ENCODE results near the gene RAB15. TPM values are rescaled to one million over a fixed set of nuclear protein-coding genes. Genes with fewer than 3 reads are reported as not detected.

Gene RAB15
- total RNA-seq, 1 donor from 2014 or later, result 25.0 TPM

DNA sequence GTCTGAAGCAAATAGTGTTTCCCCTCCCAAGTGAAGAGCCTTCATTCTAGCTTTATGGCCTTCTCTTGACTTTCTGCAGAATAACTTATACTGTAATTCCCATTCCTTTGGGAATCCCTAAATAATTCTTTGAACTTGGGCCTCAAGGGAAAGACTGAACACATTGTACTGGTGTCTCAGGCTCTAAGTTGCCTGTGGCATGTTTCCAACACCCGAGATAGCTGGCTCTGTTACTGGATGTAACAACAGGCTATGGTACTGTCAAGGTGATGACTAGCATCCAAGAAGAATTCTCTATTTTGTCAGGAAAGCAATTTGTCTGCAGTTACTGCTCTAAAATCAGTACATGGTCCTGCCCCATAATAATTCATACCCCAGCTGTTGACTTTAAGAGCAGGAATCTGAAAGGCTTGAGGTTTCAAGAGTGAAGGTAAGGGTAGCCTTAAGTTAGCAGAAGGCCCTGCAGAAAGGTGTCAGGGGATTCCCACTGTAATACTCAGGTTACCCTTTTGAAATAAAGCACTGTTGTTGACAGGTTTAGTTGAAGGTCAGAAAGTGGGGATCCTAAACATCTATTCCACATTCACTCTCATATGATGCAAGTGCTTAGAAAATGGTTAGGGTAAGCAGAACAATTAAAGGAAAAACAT lies 34.8 kb downstream of the RAB15 start:
- no peak for DNase-seq (ENCODE audit: low spot score in 2 of 2, unreplicated experiment in 2 of 2)
- peak overlapping the region; percentile 77 for H3K27ac Mint-ChIP-seq
- no peaks in the 10 kb centered on the region for H3K9me3 Mint-ChIP-seq
- TF ChIP-seq, protein P1, sequence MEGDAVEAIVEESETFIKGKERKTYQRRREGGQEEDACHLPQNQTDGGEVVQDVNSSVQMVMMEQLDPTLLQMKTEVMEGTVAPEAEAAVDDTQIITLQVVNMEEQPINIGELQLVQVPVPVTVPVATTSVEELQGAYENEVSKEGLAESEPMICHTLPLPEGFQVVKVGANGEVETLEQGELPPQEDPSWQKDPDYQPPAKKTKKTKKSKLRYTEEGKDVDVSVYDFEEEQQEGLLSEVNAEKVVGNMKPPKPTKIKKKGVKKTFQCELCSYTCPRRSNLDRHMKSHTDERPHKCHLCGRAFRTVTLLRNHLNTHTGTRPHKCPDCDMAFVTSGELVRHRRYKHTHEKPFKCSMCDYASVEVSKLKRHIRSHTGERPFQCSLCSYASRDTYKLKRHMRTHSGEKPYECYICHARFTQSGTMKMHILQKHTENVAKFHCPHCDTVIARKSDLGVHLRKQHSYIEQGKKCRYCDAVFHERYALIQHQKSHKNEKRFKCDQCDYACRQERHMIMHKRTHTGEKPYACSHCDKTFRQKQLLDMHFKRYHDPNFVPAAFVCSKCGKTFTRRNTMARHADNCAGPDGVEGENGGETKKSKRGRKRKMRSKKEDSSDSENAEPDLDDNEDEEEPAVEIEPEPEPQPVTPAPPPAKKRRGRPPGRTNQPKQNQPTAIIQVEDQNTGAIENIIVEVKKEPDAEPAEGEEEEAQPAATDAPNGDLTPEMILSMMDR (IDR thresholded peaks at IDR 0.05; ENCODE audit: unreplicated experiment), result no peak
- H3K4me3 Mint-ChIP-seq, result no peak overlapping the region
- H3K4me1 Mint-ChIP-seq, result peaks cover 32% of the 10 kb centered on the region
- no peaks in the 10 kb centered on the region for H3K27me3 Mint-ChIP-seq (ENCODE audit: low read depth)
- H3K36me3 Mint-ChIP-seq, result peaks cover 27% of the 10 kb centered on the region

DNA sequence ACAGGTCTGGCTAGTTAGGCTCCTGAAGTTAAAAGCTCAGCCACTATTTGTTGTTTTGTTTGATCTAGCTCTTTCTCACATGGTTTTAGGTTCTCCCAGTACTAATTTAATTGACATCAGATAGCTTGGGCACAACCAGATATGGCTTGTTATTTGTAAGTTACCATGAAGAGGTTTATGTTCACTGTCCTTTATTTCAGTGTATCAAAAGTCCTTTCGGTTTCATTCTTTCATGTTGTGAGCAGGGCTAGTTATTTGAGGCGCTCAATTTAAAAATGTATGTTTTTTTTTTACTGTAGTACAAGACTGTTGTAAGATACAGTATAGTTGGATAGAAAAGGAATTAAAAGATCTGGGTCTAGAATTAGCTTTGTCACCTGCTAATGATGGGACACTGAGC lies 36.6 kb downstream of the RAB15 start:
- Mint-ChIP-seq H3K36me3 (peaks cover 27% of the 10 kb centered on the region), H3K9me3 (no peaks in the 10 kb centered on the region), H3K27me3 (ENCODE audit: low read depth) (no peaks in the 10 kb centered on the region), H3K4me3 (no peak overlapping the region), H3K4me1 (peaks cover 29% of the 10 kb centered on the region), H3K27ac (no peak overlapping the region)
- TF ChIP-seq, protein P1 (IDR thresholded peaks at IDR 0.05; ENCODE audit: unreplicated experiment), result no peak
- DNase-seq (ENCODE audit: low spot score in 2 of 2, unreplicated experiment in 2 of 2), result no peak

DNA sequence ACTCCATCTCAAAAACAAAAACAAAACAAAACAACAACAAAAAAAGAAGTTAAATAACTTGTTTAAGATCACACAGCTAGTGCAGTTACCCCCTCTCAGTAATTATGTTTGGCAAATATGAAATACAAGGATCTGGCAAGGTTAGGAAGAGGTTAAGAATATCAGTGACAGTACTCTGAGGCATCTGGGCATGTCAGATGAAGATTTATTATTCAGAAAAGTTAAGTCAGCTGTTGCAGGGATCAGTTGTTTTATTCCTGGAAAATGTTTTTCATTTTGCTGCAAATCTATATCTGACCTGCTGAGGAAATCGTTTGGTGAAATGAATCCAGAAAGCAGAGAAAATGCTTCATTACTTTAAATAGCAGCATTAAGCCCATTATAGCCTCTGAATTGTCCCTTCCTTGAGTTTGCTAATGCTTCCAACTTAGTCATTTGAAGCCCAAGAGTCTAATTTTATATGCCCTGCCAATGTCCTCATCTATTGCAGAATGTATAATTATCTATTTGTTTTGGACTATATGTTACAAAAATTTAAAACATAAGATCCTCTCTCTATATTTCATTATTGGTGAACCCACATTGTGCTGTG lies 37.7 kb downstream of the RAB15 start:
- Mint-ChIP-seq H3K27ac (no peak overlapping the region), H3K4me1 (peaks cover 30% of the 10 kb centered on the region), H3K27me3 (ENCODE audit: low read depth) (no peaks in the 10 kb centered on the region), H3K9me3 (no peaks in the 10 kb centered on the region), H3K36me3 (peaks cover 23% of the 10 kb centered on the region), H3K4me3 (no peak overlapping the region)
- DNase-seq (ENCODE audit: low spot score in 2 of 2, unreplicated experiment in 2 of 2), result no peak
- TF ChIP-seq, protein P1 (IDR thresholded peaks at IDR 0.05; ENCODE audit: unreplicated experiment), result no peak

DNA sequence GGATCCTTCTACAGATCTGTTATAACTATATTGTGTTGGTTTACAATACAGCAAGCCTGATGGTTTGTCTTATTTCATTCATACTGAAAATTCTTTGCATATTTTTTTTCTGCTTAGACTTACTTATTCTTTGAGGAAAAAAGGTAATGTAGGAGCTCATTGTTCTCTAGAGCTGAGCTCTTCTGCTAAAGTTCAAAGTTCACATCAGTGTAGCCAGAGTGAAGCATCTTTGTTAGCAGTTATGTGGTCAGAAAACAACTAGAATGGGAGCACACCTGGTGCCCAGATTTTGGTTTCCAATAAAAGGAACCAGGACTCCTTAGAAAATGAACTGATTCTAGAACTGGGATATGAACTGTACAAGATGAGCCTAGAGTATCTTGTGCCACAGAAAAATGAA lies 39.9 kb downstream of the RAB15 start:
- TF ChIP-seq, protein P1 (IDR thresholded peaks at IDR 0.05; ENCODE audit: unreplicated experiment), result no peak
- no peak overlapping the region for H3K4me3 Mint-ChIP-seq
- H3K4me1 Mint-ChIP-seq, result peaks cover 20% of the 10 kb centered on the region
- DNase-seq (ENCODE audit: low spot score in 2 of 2, unreplicated experiment in 2 of 2), result no peak
- peaks cover 18% of the 10 kb centered on the region for H3K36me3 Mint-ChIP-seq
- no peaks in the 10 kb centered on the region for H3K9me3 Mint-ChIP-seq
- H3K27ac Mint-ChIP-seq, result no peak overlapping the region
- H3K27me3 Mint-ChIP-seq (ENCODE audit: low read depth), result no peaks in the 10 kb centered on the region

DNA sequence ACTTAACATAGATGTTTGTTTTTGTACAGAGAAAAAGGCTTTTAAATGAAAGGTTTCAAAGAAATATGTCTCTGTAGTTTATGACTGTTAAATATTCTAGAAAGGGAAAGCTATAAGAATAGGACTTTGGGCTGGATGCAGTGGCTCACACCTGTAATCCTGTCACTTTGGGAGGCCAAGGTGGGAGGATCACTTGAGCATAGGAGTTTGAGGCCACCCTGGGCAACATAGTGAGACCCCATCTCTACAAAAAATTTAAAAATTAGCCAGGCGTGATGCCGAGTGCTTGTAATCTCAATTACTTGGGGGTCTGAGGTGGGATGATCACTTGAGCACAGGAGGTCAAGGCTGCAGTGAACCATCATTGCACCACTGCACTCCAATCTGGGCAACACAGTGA lies 41.0 kb downstream of the RAB15 start:
- TF ChIP-seq, protein P1 (IDR thresholded peaks at IDR 0.05; ENCODE audit: unreplicated experiment), result no peak
- Mint-ChIP-seq H3K4me3 (no peak overlapping the region), H3K27me3 (ENCODE audit: low read depth) (no peaks in the 10 kb centered on the region), H3K36me3 (peaks cover 23% of the 10 kb centered on the region), H3K9me3 (no peaks in the 10 kb centered on the region), H3K4me1 (peaks cover 9% of the 10 kb centered on the region), H3K27ac (no peak overlapping the region)
- DNase-seq (ENCODE audit: low spot score in 2 of 2, unreplicated experiment in 2 of 2), result no peak

Data from mesothelial cell of epicardium (in vitro differentiated cells).